ENCODE data around the gene MYO9A.

MYO9A gene

DNA sequence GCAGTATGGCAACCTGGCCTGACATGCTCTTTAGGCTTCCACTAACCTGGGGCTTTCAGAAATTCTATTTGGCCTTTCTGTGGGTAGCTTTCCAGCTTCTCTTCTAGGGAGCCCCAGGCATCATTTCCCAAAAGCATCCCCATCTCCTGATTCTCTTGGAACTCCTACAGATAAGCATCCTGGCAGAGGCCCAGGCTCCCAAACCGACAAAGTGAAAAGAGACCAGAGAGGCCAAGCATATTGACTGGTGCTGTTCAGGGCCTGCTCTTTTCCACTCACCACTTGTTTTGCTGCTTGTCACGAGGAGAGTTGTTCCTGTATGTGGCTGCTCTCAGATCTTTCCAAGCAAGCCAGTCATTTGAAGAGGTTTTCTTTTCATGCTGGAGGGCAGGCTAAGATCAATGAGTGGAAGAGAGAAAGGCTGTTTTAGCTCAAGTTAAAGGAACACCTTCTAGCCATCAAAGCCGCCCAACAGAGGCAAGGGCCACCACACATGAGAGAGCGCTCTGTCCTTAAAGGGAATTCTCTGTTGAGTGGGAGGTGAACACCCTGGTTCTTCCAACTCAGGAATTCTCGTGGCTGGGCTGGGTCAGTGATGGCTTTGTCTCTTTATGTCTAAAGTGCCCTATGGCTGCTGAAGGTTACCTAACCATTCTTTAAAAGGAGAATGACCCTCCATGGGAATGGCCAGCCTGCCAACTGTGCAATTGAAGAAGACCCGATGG, 338.7 kb downstream of the MYO9A start:
- no peak for DNase-seq

GRCh38 chr15:71777216-71777943, 340.6 kb downstream of the MYO9A start:
- no peak for DNase-seq

DNA sequence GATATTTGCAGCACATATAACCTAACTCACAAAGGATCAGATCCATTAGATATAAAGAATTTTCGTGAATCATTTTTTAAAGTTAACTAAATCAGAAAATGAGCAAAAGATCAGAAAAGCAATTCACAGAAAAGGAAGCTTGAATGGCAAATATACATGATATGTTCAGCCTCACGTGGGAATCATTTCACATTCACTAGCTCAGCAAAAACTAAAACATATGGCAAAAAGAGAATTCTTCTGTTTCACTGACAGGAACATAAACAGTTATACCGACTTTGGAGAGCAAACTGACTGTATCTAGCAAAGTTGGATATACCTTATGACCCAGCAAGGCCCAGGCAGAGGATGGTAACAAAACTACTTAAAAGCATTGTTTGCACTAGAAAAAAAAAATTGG, 341.6 kb downstream of the MYO9A start:
- no peak for DNase-seq

- DNase-seq, result no peak
These were observed 342.1 kb downstream of the MYO9A start for GRCh38 chr15:71775856-71776255.

- no peak for DNase-seq
These were observed 344.6 kb downstream of the MYO9A start for GRCh38 chr15:71773206-71773859.
